Right atrium auricular region (tissue), 2 donors: Measurements from ENCODE around the gene DYNLRB1. TPM values are rescaled to one million over a fixed set of nuclear protein-coding genes. Genes with fewer than 3 reads are reported as not detected.
A peak's percentile ranks its signal among the peaks of the same experiment; 100 is the strongest.
"Not testable (repeated sequence)": the region's sequence is repeated elsewhere in the genome, so short reads cannot be mapped to it uniquely, and the experiment has no call there.

ENCODE experiments used
- DNase-seq: peaks from one replicate; pipeline ENCODE4 v3.0.0-alpha.2; 2019; ENCODE audit warnings: low spot score
- H3K27ac ChIP-seq, 2 donors: fragments of 200-600 bp; sonication (generic); 1 replicate in 1 of 2; 2 replicates in 1 of 2; pipeline ENCODE4 v1.5.1; 2016 to 2019
- H3K27me3 ChIP-seq, 2 donors: fragments of 200-600 bp; sonication (generic); one replicate each; pipeline versions ENCODE4 v1.5.1 to v1.6.0; 2017 to 2019
- H3K36me3 ChIP-seq: fragments of 200-600 bp; sonication (generic); one replicate; pipeline ENCODE4 v1.5.1; 2016
- H3K4me1 ChIP-seq, 2 donors: fragments of 200-600 bp; sonication (generic); one replicate each; pipeline versions ENCODE4 v1.5.1 to v1.6.0; 2017 to 2019
- H3K4me3 ChIP-seq, 2 donors: fragments of 200-600 bp; sonication (generic); 1 replicate in 1 of 2; 2 replicates in 1 of 2; pipeline ENCODE4 v1.5.1; 2017 to 2019; ENCODE audit warnings: mild to moderate bottlenecking in 1 of 2, moderate library complexity in 1 of 2
- H3K9me3 ChIP-seq, 2 donors: fragments of 200-600 bp; sonication (generic); one replicate each; pipeline ENCODE4 v1.5.1; 2019
- CTCF ChIP-seq, 2 donors: fragments of 200-600 bp; sonication (generic); IDR thresholded peaks; one replicate each; pipeline ENCODE4 v1.5.1; 2019; ENCODE audit warnings: antibody characterized with exemption in 2 of 2
- total RNA-seq, 2 donors: library from RNA; depleted of rRNA; stranded (reverse); fragments of >200 nt; gene quantifications; one replicate each; pipeline ENCODE4 v1.1.0, GENCODE V29; 2016

DYNLRB1 gene
- total RNA-seq, 2 donors from 2014 or later, result 189 to 252 TPM

DNA sequence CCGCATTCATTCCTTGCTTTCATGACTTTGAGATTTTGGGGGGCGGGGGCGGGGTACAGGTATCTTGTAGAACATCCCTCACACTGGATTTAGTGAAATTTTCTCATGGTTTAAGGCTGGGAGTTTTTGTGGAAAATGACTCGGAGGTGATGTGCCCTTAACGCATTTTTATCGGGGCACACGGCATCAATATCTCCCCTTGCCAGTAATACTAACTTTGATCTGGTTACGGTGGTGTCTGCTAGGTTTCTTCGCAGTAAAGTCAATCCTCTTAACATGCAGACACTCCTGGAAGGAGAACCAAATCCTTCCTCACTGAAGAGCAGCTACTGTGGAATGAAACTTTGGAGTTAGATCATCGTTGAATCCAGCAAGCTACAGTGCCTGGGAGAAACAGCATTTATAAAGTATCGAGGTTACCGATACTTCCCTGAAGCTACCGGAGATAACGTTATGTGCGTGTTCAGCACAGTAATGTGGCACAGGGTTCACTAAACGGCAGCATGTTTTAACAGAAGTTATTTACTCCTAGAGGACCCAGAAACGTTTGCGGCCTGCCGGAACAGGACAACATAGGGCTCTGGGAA is 1.2 kb upstream of the DYNLRB1 start:
- no peak for TF ChIP-seq CTCF (IDR thresholded peaks at IDR 0.05)
- Histone ChIP-seq H3K27ac (peak overlapping the region; percentile 92 to 96), H3K36me3 (peaks cover 8% of the 10 kb centered on the region), H3K27me3 (no peaks in the 10 kb centered on the region), H3K4me3 (peak overlapping the region; percentile 66 to 76), H3K4me1 (peaks cover 0 to 59% of the 10 kb centered on the region in 2 donors), H3K9me3 (no peaks in the 10 kb centered on the region)
- DNase-seq, result no peak

DNA sequence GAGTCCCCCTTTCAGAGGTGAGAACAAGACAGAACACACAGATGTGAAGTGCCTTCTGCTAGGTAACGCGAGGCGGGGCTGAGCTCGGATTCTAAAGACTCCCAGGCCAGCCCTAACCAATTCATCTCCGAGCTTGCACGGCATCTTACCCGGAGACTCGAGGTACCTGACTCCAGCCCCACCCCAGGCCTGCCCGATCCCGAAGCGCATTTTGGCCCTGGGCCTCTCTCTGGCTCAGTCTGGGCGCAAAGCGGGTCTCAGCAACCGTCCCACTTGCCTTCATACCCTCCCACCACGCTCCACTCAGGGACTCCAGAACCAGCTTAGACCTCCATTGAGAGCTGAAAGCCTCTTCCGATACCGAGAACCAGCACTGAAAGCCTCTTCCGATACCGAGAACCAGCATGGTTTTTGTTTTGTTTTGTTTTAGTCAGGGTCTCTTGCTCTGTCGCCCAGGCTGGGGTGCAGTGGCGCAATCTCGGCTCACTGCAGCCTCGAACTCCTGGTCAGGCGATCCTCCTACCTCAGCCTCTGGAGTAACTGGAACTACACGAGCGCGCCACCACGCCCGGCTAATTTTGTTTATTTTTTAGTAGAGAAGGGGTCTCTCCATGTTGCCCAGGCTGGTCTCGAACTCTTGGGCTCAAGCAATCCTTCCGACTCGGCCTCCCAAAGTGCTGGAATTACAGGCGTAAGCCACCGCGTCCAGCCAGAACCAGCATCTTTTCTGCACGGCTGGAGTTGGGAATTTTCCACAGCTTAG is 557 bp upstream of the DYNLRB1 start:
- Histone ChIP-seq H3K4me1 (peaks cover 0 to 59% of the 10 kb centered on the region in 2 donors), H3K4me3 (peak overlapping the region; percentile 66 to 76), H3K36me3 (peaks cover 6% of the 10 kb centered on the region), H3K9me3 (no peaks in the 10 kb centered on the region), H3K27ac (peak overlapping the region; percentile 92 to 96), H3K27me3 (no peaks in the 10 kb centered on the region)
- DNase-seq, result no peak
- TF ChIP-seq CTCF (IDR thresholded peaks at IDR 0.05), result no peak

DNA sequence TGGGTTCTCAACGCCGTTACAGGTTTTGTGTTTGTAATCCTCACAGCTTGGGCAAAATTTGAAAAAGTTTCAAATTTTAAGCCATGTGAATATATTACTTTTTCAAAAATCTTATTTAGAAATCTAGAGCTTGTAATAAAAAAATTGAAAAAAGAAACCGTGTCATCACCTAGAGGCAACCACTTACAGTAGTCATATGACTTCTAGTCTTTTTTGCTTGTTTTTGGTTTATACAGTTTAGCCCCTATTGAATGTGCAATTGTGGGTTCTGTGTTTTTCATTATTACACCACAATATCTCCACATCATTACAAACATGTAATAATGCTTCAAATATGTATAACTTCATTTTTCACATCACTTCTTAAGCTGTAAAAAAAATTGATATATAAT is 888 bp downstream of the DYNLRB1 start:
- no peaks in the 10 kb centered on the region for H3K36me3 ChIP-seq
- TF ChIP-seq CTCF (IDR thresholded peaks at IDR 0.05), result no peak
- no peaks in the 10 kb centered on the region for H3K27me3 ChIP-seq
- no peaks in the 10 kb centered on the region for H3K9me3 ChIP-seq
- peak overlapping the region; percentile 66 to 76 for H3K4me3 ChIP-seq
- peaks cover 0 to 58% of the 10 kb centered on the region in 2 donors for H3K4me1 ChIP-seq
- H3K27ac ChIP-seq, result peak overlapping the region; percentile 92 to 96
- no peak for DNase-seq

DNA sequence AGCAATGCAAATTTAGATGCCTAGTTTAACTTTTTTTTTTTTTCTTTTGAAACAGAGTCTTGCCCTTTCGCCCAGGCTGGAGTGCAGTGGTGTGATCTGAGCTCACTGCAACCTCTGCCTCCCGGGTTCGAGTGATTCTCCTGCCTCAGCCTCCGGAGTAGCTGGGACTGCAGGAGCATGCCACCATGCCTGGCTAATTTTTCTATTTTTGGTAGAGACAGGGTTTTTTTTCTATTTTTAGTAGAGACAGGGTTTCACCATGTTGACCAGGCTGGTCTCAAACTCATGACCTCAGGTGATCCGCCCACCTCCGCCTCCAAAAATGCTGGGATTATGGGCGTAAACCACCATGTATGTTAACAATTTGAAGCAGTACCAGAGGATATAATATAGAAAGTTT is 2.6 kb downstream of the DYNLRB1 start:
- not testable (repeated sequence) for H3K27me3 ChIP-seq, DNase-seq, H3K9me3 ChIP-seq, H3K27ac ChIP-seq, H3K4me3 ChIP-seq, H3K36me3 ChIP-seq
- H3K4me1 ChIP-seq, result peaks cover 0 to 54% of the 10 kb centered on the region in 2 donors

GRCh38 chr20:34519841-34520240 is 3.6 kb downstream of the DYNLRB1 start:
- H3K4me1 ChIP-seq, result peaks cover 0 to 54% of the 10 kb centered on the region in 2 donors

DNA sequence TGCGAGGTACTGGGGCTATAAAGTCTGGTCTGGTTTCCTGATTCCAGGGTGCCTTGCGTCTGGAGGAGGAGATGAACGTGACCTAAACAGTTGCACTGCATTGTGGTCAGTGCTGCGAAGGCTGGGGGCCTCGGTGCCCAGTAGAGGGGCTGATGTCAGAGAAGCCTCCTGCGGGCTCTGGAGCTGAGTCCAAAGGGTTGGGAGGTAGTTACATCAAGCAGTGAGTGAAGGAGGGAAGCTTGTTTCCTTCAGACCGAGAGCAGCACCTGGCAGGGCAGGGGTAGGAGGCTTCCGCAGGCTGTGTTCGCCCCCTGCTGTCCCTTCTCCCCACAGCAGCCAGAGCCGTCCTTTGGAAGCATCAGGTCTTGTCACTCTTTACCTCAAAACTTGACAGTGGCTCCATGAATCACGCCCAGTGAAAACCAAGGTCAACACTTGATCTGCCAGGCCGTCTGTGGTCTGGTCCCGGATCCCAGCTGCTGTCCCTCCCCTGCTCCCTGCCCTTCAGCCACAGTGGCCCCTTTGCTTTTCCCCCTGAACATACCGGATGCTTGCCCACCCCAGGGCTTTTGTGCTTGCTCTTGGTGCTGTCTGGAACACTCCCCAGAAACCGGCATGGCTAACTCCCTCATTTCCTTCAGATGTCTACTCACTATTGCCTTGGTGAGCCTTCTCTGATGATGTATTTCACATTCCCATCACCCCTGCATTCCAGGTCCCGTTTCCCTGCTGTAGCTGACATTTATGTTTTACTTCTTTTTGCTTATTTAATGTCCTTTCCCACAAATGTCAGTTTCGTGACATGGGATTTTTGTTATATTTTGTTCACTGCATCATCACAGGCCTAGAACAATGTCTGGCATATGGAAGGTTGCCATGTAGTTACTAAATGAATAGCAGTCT is 7.0 kb downstream of the DYNLRB1 start:
- Histone ChIP-seq H3K4me1 (peaks cover 0 to 61% of the 10 kb centered on the region in 2 donors), H3K4me3 (no peak overlapping the region)

More at GRCh38 chr20:34519841-34520240, 3.6 kb downstream of the DYNLRB1 start:
- H3K36me3 ChIP-seq, H3K9me3 ChIP-seq, H3K27ac ChIP-seq, H3K27me3 ChIP-seq, H3K4me3 ChIP-seq, DNase-seq: not testable (repeated sequence)

More for the DNA sequence above, 7.0 kb downstream of the DYNLRB1 start:
- peak; percentile 56 for DNase-seq
- Histone ChIP-seq H3K36me3 (peaks cover 16% of the 10 kb centered on the region), H3K27ac (peak overlapping the region; percentile 62 to 63), H3K27me3 (no peaks in the 10 kb centered on the region), H3K9me3 (no peaks in the 10 kb centered on the region)
- peak in 1 of 2 donors; percentile 61 for TF ChIP-seq CTCF (IDR thresholded peaks at IDR 0.05)
